Measurements from ENCODE around the gene ARHGEF1. TPM values are rescaled to one million over a fixed set of nuclear protein-coding genes. Genes with fewer than 3 reads are reported as not detected.

Gene ARHGEF1
- total RNA-seq, 1 experiment from 2014 or later, result 69.5 TPM

DNA sequence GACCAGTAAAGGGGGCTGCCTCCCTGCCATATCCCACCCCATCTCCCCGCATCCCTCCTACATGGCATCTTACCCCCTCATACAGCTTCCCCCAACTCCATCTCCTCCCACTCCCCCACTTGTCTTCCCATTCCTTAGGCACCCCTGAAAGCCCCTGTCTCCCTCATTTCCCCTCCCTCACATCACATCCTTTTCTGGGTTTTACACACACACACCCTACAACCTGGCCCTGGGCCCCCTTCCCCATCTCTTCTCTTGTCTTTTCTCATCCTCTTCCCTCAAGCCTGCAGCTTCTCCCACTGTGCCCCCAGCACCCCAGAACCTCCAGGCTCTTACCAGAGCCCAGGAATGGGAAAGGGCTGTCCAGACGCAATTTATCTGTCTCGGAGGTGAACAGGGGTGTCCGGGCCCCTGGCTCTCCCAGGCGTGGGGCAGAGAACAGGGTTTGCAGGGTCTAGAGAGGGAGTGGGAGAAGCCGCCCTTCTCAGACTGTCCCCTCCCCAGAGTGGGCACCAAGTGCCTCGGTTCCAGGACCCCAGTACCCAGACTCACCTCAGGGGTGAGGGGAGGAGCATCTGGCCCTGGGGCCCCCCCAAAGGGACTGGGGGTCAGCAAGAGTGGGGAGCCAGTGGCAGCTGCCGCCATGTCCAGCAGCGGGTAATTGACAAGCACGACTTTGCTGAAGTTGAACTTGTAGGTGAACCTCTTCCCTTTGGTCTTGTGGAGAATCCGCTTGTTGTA, 25.9 kb downstream of the ARHGEF1 start:
- no TSS peak for BruUV-seq (replicated peaks)
- TF ChIP-seq, protein P1, sequence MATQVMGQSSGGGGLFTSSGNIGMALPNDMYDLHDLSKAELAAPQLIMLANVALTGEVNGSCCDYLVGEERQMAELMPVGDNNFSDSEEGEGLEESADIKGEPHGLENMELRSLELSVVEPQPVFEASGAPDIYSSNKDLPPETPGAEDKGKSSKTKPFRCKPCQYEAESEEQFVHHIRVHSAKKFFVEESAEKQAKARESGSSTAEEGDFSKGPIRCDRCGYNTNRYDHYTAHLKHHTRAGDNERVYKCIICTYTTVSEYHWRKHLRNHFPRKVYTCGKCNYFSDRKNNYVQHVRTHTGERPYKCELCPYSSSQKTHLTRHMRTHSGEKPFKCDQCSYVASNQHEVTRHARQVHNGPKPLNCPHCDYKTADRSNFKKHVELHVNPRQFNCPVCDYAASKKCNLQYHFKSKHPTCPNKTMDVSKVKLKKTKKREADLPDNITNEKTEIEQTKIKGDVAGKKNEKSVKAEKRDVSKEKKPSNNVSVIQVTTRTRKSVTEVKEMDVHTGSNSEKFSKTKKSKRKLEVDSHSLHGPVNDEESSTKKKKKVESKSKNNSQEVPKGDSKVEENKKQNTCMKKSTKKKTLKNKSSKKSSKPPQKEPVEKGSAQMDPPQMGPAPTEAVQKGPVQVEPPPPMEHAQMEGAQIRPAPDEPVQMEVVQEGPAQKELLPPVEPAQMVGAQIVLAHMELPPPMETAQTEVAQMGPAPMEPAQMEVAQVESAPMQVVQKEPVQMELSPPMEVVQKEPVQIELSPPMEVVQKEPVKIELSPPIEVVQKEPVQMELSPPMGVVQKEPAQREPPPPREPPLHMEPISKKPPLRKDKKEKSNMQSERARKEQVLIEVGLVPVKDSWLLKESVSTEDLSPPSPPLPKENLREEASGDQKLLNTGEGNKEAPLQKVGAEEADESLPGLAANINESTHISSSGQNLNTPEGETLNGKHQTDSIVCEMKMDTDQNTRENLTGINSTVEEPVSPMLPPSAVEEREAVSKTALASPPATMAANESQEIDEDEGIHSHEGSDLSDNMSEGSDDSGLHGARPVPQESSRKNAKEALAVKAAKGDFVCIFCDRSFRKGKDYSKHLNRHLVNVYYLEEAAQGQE (IDR thresholded peaks at IDR 0.05; ENCODE audit: insufficient read depth in 1 of 2, low read depth in 2 of 2, low read length in 1 of 2), result no peak
- no peak for TF ChIP-seq POLR2AphosphoS5 (IDR thresholded peaks at IDR 0.05; ENCODE audit: low read depth, low read length)
- no peak for TF ChIP-seq SIN3A (IDR thresholded peaks at IDR 0.05; ENCODE audit: borderline replicate concordance, insufficient read depth, low read depth, low read length)
- no peak for TF ChIP-seq TCF7L2 (IDR thresholded peaks at IDR 0.05; ENCODE audit: low read depth, low read length)
- no peak for TF ChIP-seq CTCF (IDR thresholded peaks at IDR 0.05)
- H3K36me3 ChIP-seq (ENCODE audit: control insufficient read depth, insufficient read depth, low read length), result no peaks in the 10 kb centered on the region
- H3K27me3 ChIP-seq (ENCODE audit: control insufficient read depth, insufficient read depth, low read length), result no peaks in the 10 kb centered on the region; the same call in 1 of the 2 replicates
- ChIA-PET POLR2A (no interaction called here), CTCF (no interaction called here)
- no peak overlapping the region for H3K4me3 ChIP-seq (ENCODE audit: low read depth in 2 of 2, low read length in 2 of 2)
- H3K27ac ChIP-seq (ENCODE audit: low read length), result no peak overlapping the region
- DNase-seq (ENCODE audit: low read depth, low spot score) (no peak), ATAC-seq (no peak)
- in situ Hi-C loops (cut with HindIII; ENCODE audit: low pct_unique_long_range_greater_than_20kb, low sequenced_read_pairs) (no loop called here), intact Hi-C loops (cut with micrococcal nuclease; ENCODE audit: unreplicated experiment) (no loop called here)
- no peaks in the 10 kb centered on the region for H3K9me3 ChIP-seq (ENCODE audit: control insufficient read depth, insufficient read depth, low read depth, low read length)
- H3K4me1 ChIP-seq (ENCODE audit: control insufficient read depth, insufficient read depth, low read length), result no peaks in the 10 kb centered on the region

- Histone ChIP-seq H3K9me3 (ENCODE audit: control insufficient read depth, insufficient read depth, low read depth, low read length) (no peaks in the 10 kb centered on the region), H3K36me3 (ENCODE audit: control insufficient read depth, insufficient read depth, low read length) (no peaks in the 10 kb centered on the region), H3K27ac (ENCODE audit: low read length) (no peak overlapping the region), H3K4me3 (ENCODE audit: low read depth in 2 of 2, low read length in 2 of 2) (no peak overlapping the region), H3K4me1 (ENCODE audit: control insufficient read depth, insufficient read depth, low read length) (no peaks in the 10 kb centered on the region), H3K27me3 (ENCODE audit: control insufficient read depth, insufficient read depth, low read length) (no peaks in the 10 kb centered on the region; the same call in 1 of the 2 replicates)
- intact Hi-C loops (cut with micrococcal nuclease; ENCODE audit: unreplicated experiment), result no loop called here
- in situ Hi-C loops (cut with HindIII; ENCODE audit: low pct_unique_long_range_greater_than_20kb, low sequenced_read_pairs), result no loop called here
- POLR2A ChIA-PET, result no interaction called here
- DNase-seq (ENCODE audit: low read depth, low spot score), result no peak
- ATAC-seq, result no peak
- CTCF ChIA-PET, result no interaction called here
- TF ChIP-seq SIN3A (IDR thresholded peaks at IDR 0.05; ENCODE audit: borderline replicate concordance, insufficient read depth, low read depth, low read length) (no peak), POLR2AphosphoS5 (IDR thresholded peaks at IDR 0.05; ENCODE audit: low read depth, low read length) (no peak), TCF7L2 (IDR thresholded peaks at IDR 0.05; ENCODE audit: low read depth, low read length) (no peak), CTCF (IDR thresholded peaks at IDR 0.05) (no peak)
- TF ChIP-seq, protein P1 (IDR thresholded peaks at IDR 0.05; ENCODE audit: insufficient read depth in 1 of 2, low read depth in 2 of 2, low read length in 1 of 2), result no peak
- no TSS peak for BruUV-seq (replicated peaks)
Measured at GRCh38 chr19:41909706-41910105, 26.7 kb downstream of the ARHGEF1 start.

Measured in Panc1 (cell line).